ENCODE data around the gene TAS2R43.
"Not testable (repeated sequence)": the region's sequence is repeated elsewhere in the genome, so short reads cannot be mapped to it uniquely, and the experiment has no call there.

The TAS2R43 gene, protein sequence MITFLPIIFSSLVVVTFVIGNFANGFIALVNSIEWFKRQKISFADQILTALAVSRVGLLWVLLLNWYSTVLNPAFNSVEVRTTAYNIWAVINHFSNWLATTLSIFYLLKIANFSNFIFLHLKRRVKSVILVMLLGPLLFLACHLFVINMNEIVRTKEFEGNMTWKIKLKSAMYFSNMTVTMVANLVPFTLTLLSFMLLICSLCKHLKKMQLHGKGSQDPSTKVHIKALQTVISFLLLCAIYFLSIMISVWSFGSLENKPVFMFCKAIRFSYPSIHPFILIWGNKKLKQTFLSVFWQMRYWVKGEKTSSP

DNA sequence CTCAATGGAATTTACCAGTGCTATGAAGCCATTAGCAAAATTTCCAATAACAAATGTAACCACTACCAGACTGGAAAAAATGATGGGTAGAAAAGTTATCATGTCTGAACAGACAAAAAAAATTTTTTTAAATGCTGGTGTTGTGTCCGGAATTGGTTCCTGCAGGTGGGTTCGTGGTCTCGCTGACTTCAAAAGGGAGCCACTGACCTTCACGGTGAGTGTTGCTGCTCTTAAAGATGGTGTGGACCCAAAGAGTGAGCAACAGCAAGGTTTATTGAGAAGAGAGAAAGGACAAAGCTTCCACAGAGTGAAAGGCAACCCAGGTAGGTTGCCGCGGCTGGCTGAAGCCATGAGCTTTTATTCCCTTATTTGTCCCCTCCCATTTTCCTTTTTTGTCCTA, at the start of gene TAS2R43:
Gene TAS2R43, minus strand, starts transcription at position 186 of the 400 bp plus-strand sequence. Its CDS starts 84 bp downstream, at position 102.
- no peak for DNase-seq (ENCODE audit: low spot score)

GRCh38 chr12:11136075-11136474, 44.0 kb upstream of the TAS2R43 start:
- no peak for DNase-seq (ENCODE audit: low spot score)

GRCh38 chr12:11134305-11134704, 42.2 kb upstream of the TAS2R43 start, which contains the start of gene TAS2R30:
TSS of gene TAS2R30 (minus strand) at chr12:11134644. CDS start at chr12:11134244, 400 bp downstream.
- DNase-seq (ENCODE audit: low spot score) = no peak

- DNase-seq (ENCODE audit: low spot score) = no peak
Measured at GRCh38 chr12:11133816-11134215, 41.7 kb upstream of the TAS2R43 start.

DNA sequence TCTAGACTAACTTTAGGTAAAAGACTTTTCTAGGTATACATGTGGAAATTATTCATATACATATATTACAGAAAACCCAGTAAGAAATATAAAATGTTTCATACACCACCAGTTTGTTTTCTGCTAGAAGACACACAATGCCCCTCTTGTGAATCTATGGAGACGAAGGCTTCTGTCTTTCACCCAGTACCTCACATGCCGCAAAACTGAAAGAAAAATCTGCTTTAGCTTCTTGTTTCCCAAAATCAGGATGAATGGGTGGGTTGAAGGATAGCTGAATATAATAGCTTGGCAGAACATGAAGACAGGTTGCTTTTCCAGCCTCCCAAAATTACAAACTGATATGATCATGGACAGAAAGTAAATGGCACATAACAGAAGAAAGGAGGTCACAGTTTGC, 41.0 kb upstream of the TAS2R43 start:
- no peak for DNase-seq (ENCODE audit: low spot score)

DNA sequence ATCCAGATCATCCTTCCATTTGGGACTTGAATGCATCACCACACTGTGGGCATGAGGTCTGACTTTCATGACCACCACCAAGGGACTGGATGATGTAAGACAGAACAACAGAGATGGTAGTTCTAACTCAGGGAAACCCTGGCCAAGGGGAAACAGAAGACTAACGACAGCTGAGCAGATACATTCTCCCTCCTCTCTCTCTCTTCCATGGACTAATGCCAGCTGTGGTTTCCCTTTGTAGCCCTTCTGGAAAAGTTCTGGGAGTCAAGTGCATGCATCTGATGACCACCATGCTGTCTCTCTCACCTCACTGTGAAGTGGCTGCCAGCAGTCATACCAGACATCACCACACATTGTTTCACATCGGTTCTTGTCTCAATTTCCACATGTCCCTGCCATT, 38.9 kb upstream of the TAS2R43 start:
- no peak for DNase-seq (ENCODE audit: low spot score)

DNA sequence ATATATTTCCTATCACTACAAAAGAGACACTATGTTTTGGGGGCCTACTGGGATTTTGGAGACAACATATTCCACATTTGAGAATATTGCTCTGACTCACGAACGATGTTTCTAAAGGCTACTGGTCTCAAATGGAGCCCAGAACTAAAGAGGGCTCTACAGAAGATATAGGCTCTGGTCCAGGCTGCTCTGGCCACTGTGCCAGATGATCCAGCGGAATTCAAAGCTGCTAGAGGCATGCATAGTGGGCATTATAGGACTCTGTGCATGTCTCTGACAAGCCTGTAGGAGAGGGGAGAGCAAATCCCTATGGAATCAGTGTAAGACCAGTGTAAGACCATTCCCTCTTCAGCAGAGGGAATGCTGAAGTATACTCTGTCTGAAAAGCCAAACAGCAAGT, 38.3 kb upstream of the TAS2R43 start:
- DNase-seq (ENCODE audit: low spot score) = no peak

GRCh38 chr12:11114130-11114529, 22.0 kb upstream of the TAS2R43 start:
- DNase-seq (ENCODE audit: low spot score) = not testable (repeated sequence)

GRCh38 chr12:11111213-11111612, 19.1 kb upstream of the TAS2R43 start:
- not testable (repeated sequence) for DNase-seq (ENCODE audit: low spot score)

DNA sequence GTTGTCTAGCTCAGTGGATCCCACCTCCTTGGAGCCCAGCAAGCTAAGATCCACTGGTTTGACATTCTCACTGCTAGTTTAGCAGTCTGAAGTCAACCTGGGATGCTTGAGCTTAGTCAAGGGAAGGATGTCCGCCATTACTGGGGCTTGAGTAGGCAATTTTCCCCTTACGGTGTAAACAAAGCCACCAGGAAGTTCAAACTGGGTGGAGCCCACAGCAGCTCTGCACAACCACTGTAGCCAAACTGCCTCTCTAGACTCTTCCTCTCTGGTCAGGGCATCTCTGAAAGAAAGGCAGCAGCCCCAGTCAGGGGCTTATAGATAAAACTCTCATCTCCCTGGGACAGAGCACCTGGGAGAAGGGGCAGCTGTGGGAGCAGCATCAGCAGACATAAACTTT, 16.7 kb upstream of the TAS2R43 start:
- DNase-seq (ENCODE audit: low spot score) = no peak

- DNase-seq (ENCODE audit: low spot score) = no peak
Measured at GRCh38 chr12:11107719-11108118, 15.6 kb upstream of the TAS2R43 start.

DNA sequence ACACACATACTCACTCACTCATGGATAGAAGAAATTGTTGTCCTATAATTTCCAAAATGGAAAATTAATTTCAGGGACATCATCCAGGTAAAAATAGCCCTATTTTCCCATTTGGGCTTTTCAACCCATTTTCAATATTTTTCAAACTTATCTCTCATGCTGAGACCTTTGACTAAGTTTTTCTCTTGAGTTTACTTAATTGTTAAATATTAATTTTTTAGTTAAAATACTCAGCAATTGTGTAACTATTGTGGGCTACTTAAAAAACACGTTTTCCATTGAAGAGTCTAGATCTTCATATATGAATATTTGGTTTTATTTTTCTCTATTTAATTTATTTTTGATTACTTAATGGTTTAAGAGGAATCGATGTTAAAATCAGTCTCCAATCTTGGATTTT, 14.2 kb upstream of the TAS2R43 start:
- no peak for DNase-seq (ENCODE audit: low spot score)

GRCh38 chr12:11105546-11105945, 13.4 kb upstream of the TAS2R43 start:
- DNase-seq (ENCODE audit: low spot score) = no peak

DNA sequence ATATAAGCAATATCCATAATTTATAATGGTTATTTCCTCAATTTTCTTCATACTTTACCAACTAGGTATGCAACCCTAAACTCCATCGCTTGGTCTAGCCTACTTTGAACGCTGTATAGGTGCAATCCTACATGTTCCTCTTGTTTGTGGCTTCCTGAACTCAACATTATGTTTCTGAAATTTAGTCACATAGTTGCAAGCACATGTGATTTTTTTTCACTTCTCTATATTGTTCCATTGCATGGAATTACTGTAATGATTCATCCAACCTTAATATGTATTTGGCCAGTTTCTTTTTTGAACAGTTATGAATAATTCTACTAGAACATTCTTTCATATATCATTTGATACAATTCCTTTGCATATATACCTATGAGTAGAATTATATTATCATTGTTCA, 2.8 kb upstream of the TAS2R43 start:
- not testable (repeated sequence) for DNase-seq (ENCODE audit: low spot score)

DNA sequence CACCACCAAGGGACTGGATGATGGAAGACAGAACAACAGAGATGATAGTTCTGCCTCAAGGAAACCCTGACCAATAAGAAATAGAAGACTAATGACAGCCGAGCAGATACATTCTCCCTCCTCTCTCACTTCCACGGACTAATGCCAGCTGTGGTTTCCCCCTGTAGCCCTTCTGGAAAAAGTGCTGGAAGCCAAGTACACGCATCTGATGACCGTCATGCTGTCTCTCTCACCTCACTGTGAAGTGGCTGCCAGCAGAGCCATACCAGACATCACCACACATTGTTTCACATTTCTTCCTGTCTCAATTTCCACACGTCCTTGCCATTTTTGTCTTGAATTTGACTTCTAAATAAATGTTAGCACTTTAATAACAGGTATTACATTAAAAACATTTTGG, 2.9 kb downstream of the TAS2R43 start:
- DNase-seq (ENCODE audit: low spot score) = no peak

- no peak for DNase-seq (ENCODE audit: low spot score)
Measured at GRCh38 chr12:11085419-11085818, 6.7 kb downstream of the TAS2R43 start.

GRCh38 chr12:11081987-11082386, 10.1 kb downstream of the TAS2R43 start:
- DNase-seq (ENCODE audit: low spot score) = no peak

GRCh38 chr12:11078246-11078645, 13.9 kb downstream of the TAS2R43 start:
- DNase-seq (ENCODE audit: low spot score) = no peak

DNA sequence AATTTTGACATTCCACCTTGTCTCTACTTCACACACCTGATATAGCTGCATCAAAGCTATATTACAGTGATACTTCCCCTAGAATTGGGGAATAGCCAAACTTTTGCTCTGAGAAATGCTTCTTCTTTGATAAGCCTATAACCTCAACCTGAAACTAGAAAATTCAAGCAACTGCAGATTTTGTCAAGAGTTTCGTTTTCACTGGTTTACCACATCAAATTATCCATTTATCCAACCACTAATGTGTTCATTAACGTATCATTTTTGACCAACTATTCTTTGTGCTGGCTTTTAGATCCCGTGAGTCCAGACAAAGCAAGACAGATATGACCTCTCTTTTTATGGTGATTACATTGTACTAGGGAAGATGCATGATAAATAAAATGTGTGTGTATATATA, 16.5 kb downstream of the TAS2R43 start:
- DNase-seq (ENCODE audit: low spot score) = no peak

DNA sequence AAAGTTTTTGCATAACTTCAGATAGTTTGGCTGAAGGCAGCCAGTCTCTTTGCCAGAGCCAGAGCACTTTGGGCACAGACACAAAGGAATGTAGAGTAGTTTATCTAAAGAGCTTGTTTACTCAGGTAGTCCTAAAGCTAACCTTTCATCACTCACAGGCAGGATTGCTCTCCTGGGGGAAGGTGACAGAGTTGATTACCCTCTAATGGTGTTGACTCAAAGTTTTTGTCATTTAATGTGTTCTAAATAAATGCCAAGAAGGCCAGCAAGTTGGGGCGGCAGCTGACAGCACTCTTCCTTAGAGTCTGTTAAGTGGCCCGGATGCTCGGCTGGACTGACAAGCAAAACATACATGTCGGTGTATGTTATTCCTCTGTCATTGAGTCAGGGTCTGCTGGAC, 20.7 kb downstream of the TAS2R43 start:
- DNase-seq (ENCODE audit: low spot score) = no peak

GRCh38 chr12:11070999-11071398, 21.1 kb downstream of the TAS2R43 start:
- no peak for DNase-seq (ENCODE audit: low spot score)

DNA sequence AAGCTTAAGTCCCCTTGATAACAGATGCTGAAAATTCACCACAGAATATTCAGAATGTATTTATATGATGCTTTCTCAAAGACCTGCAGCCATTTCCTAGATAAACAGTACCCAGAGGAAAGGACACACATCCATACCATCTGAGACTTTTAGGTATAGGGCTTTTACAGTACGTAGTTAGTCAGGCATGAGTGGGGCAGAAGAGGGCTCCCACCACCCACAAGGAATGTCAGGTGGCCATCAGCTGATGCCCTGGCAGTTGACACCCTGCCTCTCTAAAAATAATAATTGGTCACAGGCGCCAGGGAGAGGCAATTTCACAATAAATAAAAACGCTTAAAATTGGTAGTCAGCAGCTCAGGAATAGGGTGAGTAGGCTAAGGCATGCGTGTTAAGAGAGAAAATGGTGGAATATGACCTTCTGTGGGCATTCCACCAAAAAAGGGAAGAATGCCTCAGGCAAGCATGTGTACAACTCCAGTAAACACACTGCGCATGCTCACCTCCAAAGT, 22.2 kb downstream of the TAS2R43 start:
- DNase-seq (ENCODE audit: low spot score) = no peak

DNA sequence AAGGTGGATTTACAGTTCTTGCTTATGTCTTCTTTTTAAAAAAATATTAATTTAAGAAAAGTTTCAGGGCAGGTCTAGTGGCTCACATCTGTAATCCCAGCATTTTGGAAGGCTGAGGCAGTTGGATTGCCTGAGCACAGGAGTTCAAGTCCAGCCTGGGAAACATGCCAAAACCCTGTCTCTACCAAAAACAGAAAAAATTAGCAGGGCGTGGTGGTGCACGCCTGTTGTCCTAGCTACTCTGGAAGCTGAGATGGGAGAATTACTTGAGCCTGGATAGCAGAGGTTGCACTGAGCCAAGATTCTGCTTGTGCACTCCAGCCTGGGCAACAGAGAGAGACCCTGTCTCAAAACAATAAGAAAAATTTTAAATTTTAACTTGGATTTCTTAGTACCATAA, 24.6 kb downstream of the TAS2R43 start:
- DNase-seq (ENCODE audit: low spot score) = no peak

- DNase-seq (ENCODE audit: low spot score) = not testable (repeated sequence)
Measured at GRCh38 chr12:11062194-11062593, 29.9 kb downstream of the TAS2R43 start, which contains the start of gene TAS2R46. TSS of gene TAS2R46 (minus strand) at chr12:11062294. CDS start at chr12:11062294, 0 bp downstream.

Measured in hepatic stellate cell (primary cell).